ENCODE data around the gene IDUA. TPM values are rescaled to one million over a fixed set of nuclear protein-coding genes. Genes with fewer than 3 reads are reported as not detected.

The IDUA gene
- total and polyA plus RNA-seq, 4 donors, result 3.0 to 4.5 (median 3.8) TPM

- Histone ChIP-seq H3K9me3 (ENCODE audit: control insufficient read depth in 4 of 4, low read length in 3 of 4) (no peaks in the 10 kb centered on the region), H3K4me1 (ENCODE audit: control insufficient read depth in 4 of 4, insufficient read depth in 4 of 4, low read length in 3 of 4) (peaks cover 8 to 15% (median 11%) of the 10 kb centered on the region in 4 donors), H3K36me3 (ENCODE audit: control insufficient read depth in 4 of 4, insufficient read depth in 3 of 4, low read depth in 1 of 4, low read length in 3 of 4) (no peaks in the 10 kb centered on the region), H3K4me3 (ENCODE audit: low read depth in 1 of 3, low read length in 3 of 3) (no peak overlapping the region), H3K27ac (ENCODE audit: low read depth in 1 of 2, low read length in 2 of 2) (no peak overlapping the region), H3K27me3 (ENCODE audit: control insufficient read depth in 4 of 4, insufficient read depth in 4 of 4, low read length in 3 of 4) (peaks cover 0 to 4% (median 0%) of the 10 kb centered on the region in 4 donors), H3K9ac (ENCODE audit: low read depth in 1 of 2, low read length in 2 of 2) (no peak overlapping the region)
- TF ChIP-seq TAF1 (conservative IDR thresholded peaks at IDR 0.05), result no peak
- TF ChIP-seq YY1 (IDR thresholded peaks at IDR 0.05), result no peak
- TF ChIP-seq RXRA (IDR thresholded peaks at IDR 0.05), result no peak
- WGBS, result 72% methylated on average over 7 of the region's 7 CpGs
- DNase-seq (ENCODE audit: low spot score), result no peak
Observed at GRCh38 chr4:1043162-1043561, 56.3 kb downstream of the IDUA start.

- 34% methylated on average over 36 of the region's 36 CpGs for WGBS
- Histone ChIP-seq H3K27ac (ENCODE audit: low read depth in 1 of 2, low read length in 2 of 2) (no peak overlapping the region), H3K4me3 (ENCODE audit: low read depth in 1 of 3, low read length in 3 of 3) (no peak overlapping the region), H3K27me3 (ENCODE audit: control insufficient read depth in 4 of 4, insufficient read depth in 4 of 4, low read length in 3 of 4) (peaks cover 0 to 4% (median 0%) of the 10 kb centered on the region in 4 donors), H3K4me1 (ENCODE audit: control insufficient read depth in 4 of 4, insufficient read depth in 4 of 4, low read length in 3 of 4) (peaks cover 8 to 17% (median 11%) of the 10 kb centered on the region in 4 donors), H3K36me3 (ENCODE audit: control insufficient read depth in 4 of 4, insufficient read depth in 3 of 4, low read depth in 1 of 4, low read length in 3 of 4) (no peaks in the 10 kb centered on the region), H3K9me3 (ENCODE audit: control insufficient read depth in 4 of 4, low read length in 3 of 4) (no peaks in the 10 kb centered on the region), H3K9ac (ENCODE audit: low read depth in 1 of 2, low read length in 2 of 2) (no peak overlapping the region)
- DNase-seq (ENCODE audit: low spot score), result no peak
- no peak for TF ChIP-seq YY1 (IDR thresholded peaks at IDR 0.05)
- TF ChIP-seq CTCF (IDR thresholded peaks at IDR 0.05; ENCODE audit: low read depth, low read length, missing input control), result no peak
- TF ChIP-seq HNF4G (IDR thresholded peaks at IDR 0.05), result no peak
Observed at GRCh38 chr4:1043651-1044468, 57.0 kb downstream of the IDUA start.

GRCh38 chr4:1044469-1045192, 57.8 kb downstream of the IDUA start:
- whole genome bisulfite sequencing, result 82% methylated on average over 12 of the region's 12 CpGs
- Histone ChIP-seq H3K27ac (ENCODE audit: low read depth in 1 of 2, low read length in 2 of 2) (no peak overlapping the region), H3K9ac (ENCODE audit: low read depth in 1 of 2, low read length in 2 of 2) (no peak overlapping the region), H3K4me1 (ENCODE audit: control insufficient read depth in 4 of 4, insufficient read depth in 4 of 4, low read length in 3 of 4) (peaks cover 8 to 17% (median 11%) of the 10 kb centered on the region in 4 donors), H3K27me3 (ENCODE audit: control insufficient read depth in 4 of 4, insufficient read depth in 4 of 4, low read length in 3 of 4) (peaks cover 0 to 4% (median 0%) of the 10 kb centered on the region in 4 donors), H3K4me3 (ENCODE audit: low read depth in 1 of 3, low read length in 3 of 3) (no peak overlapping the region), H3K9me3 (ENCODE audit: control insufficient read depth in 4 of 4, low read length in 3 of 4) (no peaks in the 10 kb centered on the region), H3K36me3 (ENCODE audit: control insufficient read depth in 4 of 4, insufficient read depth in 3 of 4, low read depth in 1 of 4, low read length in 3 of 4) (no peaks in the 10 kb centered on the region)
- no peak for DNase-seq (ENCODE audit: low spot score)
- TF ChIP-seq NR2F2 (IDR thresholded peaks at IDR 0.05) (no peak), FOXA2 (IDR thresholded peaks at IDR 0.05) (no peak), EGR1 (IDR thresholded peaks at IDR 0.05; ENCODE audit: low read depth in 2 of 2) (no peak), ATF3 (IDR thresholded peaks at IDR 0.05) (no peak), CTCF (IDR thresholded peaks at IDR 0.05; ENCODE audit: low read depth, low read length, missing input control) (no peak), HNF4A (conservative IDR thresholded peaks at IDR 0.05) (no peak), MAX (IDR thresholded peaks at IDR 0.05) (no peak), REST (IDR thresholded peaks at IDR 0.05) (no peak), JUND (IDR thresholded peaks at IDR 0.05) (no peak), GABPA (IDR thresholded peaks at IDR 0.05 in 1 of 2, conservative IDR thresholded peaks at IDR 0.05 in 1 of 2) (no peak), FOXA1 (IDR thresholded peaks at IDR 0.05) (no peak), RAD21 (IDR thresholded peaks at IDR 0.05) (no peak)

Measured in liver (tissue), 9 donors.